RWPE2 (cell line): ENCODE results near the gene SYP.

Source experiments
- ATAC-seq: fragments of 200-7000 bp; cut with Tn5 transposase; 3 replicates; pipeline ENCODE4 v1.9.1; 2021; ENCODE audit warnings: low read depth
- DNase-seq: peaks from one replicate; pipeline ENCODE4 v3.0.0-alpha.2; 2020; ENCODE audit warnings: low spot score
- H3K27ac ChIP-seq: fragments of 450-650 bp; 2 replicates; pipeline ENCODE4 v1.5.1; 2017; ENCODE audit warnings: mild to moderate bottlenecking; ENCODE audit not compliant: poor library complexity, severe bottlenecking
- H3K27me3 ChIP-seq: fragments of 250-450 bp; sonication (Bioruptor Pico); 2 replicates; pipeline ENCODE4 v1.5.1; 2021; ENCODE audit warnings: mild to moderate bottlenecking, moderate library complexity; ENCODE audit not compliant: insufficient read depth, poor library complexity, severe bottlenecking
- H3K36me3 ChIP-seq: fragments of 250-450 bp; sonication (Bioruptor Pico); 2 replicates; pipeline ENCODE4 v1.5.1; 2020; ENCODE audit warnings: low read depth, mild to moderate bottlenecking, moderate library complexity
- H3K4me1 ChIP-seq: fragments of 250-450 bp; sonication (Bioruptor Pico); 2 replicates; pipeline ENCODE4 v1.5.1; 2021; ENCODE audit warnings: mild to moderate bottlenecking, moderate library complexity; ENCODE audit not compliant: insufficient read depth, poor library complexity, severe bottlenecking
- H3K4me3 ChIP-seq: fragments of 250-450 bp; sonication (Bioruptor Pico); 2 replicates; pipeline ENCODE4 v1.5.1; 2021; ENCODE audit warnings: mild to moderate bottlenecking, moderate library complexity; ENCODE audit not compliant: severe bottlenecking
- H3K9me3 ChIP-seq: fragments of 250-450 bp; sonication (Bioruptor Pico); 2 replicates; pipeline ENCODE4 v1.5.1; 2021; ENCODE audit warnings: mild to moderate bottlenecking, moderate library complexity; ENCODE audit not compliant: severe bottlenecking
- CTCF ChIP-seq: fragments of 450-650 bp; IDR thresholded peaks from one replicate; pipeline ENCODE4 v1.5.1; 2017; ENCODE audit warnings: mild to moderate bottlenecking, moderate library complexity; ENCODE audit not compliant: poor library complexity, severe bottlenecking

SYP gene

GRCh38 chrX:49188468-49189076, 11.4 kb downstream of the SYP start:
- Histone ChIP-seq H3K27ac (peak overlapping the region; percentile 67), H3K4me3 (no peak overlapping the region)
- no peak for ATAC-seq

DNA sequence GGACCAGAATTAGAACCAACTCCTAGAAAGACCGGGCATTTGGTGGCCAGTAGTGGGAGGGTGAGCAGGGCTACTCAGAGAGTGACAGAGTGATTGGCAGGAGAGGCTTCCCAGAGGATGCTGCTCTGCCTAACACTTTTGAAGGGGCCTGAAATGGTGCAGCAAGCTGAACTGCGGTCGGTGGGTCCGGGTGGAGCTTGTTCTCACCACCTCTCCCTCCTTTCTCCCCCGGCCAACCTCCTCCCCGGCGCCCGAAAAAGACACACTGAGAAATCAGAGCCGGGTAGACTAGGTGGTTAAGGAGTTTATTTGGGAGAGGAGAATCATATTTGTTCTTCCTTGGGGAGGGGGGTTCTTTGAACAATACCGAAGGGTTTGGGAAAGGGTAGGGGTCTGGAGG, 12.5 kb downstream of the SYP start:
- H3K9me3 ChIP-seq = no peaks in the 10 kb centered on the region
- no peak for ATAC-seq
- H3K36me3 ChIP-seq = peaks cover 16% of the 10 kb centered on the region
- no peak overlapping the region for H3K27ac ChIP-seq
- no peaks in the 10 kb centered on the region for H3K27me3 ChIP-seq
- H3K4me3 ChIP-seq = no peak overlapping the region
- no peak for DNase-seq
- no peaks in the 10 kb centered on the region for H3K4me1 ChIP-seq
- TF ChIP-seq CTCF = no peak

More at GRCh38 chrX:49188468-49189076, 11.4 kb downstream of the SYP start:
- Histone ChIP-seq H3K36me3 (peaks cover 6% of the 10 kb centered on the region), H3K27me3 (no peaks in the 10 kb centered on the region), H3K9me3 (no peaks in the 10 kb centered on the region), H3K4me1 (no peaks in the 10 kb centered on the region)
- no peak for TF ChIP-seq CTCF
- no peak for DNase-seq

DNA sequence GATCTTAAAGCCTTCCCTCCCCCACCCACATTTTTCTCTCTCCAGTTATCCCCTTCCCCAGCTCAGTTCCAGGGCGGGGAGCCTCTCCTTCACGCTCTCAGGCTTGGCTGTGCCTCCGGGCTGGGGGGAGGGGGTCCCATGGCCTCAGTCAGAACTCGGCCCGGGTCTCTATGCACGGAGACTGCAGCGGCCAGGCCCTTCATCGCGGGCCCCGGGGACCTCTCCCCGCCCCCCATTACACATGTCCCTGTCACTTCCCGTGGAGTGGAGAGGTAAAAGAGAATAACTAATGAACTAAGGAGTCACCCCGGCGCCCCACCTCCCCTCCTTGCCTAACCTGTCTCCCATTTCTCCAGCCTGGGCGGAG, 13.0 kb downstream of the SYP start:
- TF ChIP-seq CTCF = no peak
- Histone ChIP-seq H3K27ac (peak overlapping the region; percentile 85), H3K27me3 (no peaks in the 10 kb centered on the region), H3K36me3 (peaks cover 21% of the 10 kb centered on the region), H3K4me1 (no peaks in the 10 kb centered on the region), H3K9me3 (no peaks in the 10 kb centered on the region), H3K4me3 (no peak overlapping the region)
- ATAC-seq (no peak), DNase-seq (no peak)

DNA sequence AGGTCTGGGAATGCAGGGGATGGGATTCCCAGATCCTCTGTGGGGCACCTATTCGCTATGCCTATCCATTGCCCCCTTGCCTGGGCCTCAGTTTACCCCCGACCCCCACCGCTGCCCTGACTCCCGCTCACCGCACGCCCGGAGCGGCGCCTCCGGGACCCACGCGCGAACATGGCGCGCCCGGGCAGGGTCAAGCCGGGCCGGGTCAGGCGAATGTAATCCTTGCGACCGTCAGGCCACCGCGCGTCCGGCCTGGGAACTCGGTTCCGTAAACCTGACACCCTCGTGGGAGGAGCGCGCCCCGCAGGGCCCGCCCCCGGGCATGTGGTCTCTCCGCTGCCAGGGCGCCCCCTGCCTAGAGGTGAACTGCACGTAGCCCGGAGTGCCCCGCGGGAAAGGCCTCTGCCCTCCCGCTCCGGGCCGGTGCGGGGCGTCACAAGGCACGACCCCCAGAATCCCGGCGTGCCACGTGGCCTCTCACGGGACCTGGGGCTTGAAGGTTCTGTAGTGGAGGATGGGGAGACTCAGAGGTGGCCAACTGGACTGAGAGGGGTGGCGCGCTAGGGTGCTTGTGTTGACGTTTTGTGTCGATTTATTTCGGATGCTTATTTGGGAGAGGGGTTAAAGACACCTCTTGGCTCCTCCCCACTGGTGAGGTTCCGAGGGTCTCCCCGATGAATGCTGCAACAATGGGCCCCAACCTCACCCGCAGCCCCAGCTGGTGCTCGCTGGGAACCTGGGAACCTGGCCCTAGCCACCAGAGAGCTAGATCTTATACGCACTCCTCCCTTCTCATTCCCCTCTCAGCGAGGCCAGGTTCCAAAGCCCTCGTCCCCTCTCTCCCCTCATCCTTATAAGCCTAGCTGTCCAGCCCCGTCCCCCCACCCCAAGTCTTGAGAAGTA, 13.6 kb downstream of the SYP start, which contains the start of gene PRICKLE3:
PRICKLE3 (minus strand) TSS at position 249 of the 903 bp plus-strand sequence; CDS start at position 173, 76 bp downstream.
- peak; percentile 57 for TF ChIP-seq CTCF
- Histone ChIP-seq H3K9me3 (no peaks in the 10 kb centered on the region), H3K4me1 (no peaks in the 10 kb centered on the region), H3K27ac (peak within 1 kb of the TSS; percentile 85), H3K27me3 (no peaks in the 10 kb centered on the region), H3K36me3 (peaks cover 25% of the 10 kb centered on the region), H3K4me3 (peak within 1 kb of the TSS; percentile 81)
- ATAC-seq (peak; percentile 7; the same call in 2 of the 3 replicates), DNase-seq (no peak)
